GM18498 (cell line): ENCODE measurements around the gene TMEM259.

ENCODE experiments used
- ATAC-seq: cut with Tn5 transposase; IDR thresholded peaks from one replicate; pipeline ENCODE4 v1.9.1; 2021; ENCODE audit warnings: mild to moderate bottlenecking, moderate library complexity; ENCODE audit not compliant: unreplicated experiment

Gene TMEM259

DNA sequence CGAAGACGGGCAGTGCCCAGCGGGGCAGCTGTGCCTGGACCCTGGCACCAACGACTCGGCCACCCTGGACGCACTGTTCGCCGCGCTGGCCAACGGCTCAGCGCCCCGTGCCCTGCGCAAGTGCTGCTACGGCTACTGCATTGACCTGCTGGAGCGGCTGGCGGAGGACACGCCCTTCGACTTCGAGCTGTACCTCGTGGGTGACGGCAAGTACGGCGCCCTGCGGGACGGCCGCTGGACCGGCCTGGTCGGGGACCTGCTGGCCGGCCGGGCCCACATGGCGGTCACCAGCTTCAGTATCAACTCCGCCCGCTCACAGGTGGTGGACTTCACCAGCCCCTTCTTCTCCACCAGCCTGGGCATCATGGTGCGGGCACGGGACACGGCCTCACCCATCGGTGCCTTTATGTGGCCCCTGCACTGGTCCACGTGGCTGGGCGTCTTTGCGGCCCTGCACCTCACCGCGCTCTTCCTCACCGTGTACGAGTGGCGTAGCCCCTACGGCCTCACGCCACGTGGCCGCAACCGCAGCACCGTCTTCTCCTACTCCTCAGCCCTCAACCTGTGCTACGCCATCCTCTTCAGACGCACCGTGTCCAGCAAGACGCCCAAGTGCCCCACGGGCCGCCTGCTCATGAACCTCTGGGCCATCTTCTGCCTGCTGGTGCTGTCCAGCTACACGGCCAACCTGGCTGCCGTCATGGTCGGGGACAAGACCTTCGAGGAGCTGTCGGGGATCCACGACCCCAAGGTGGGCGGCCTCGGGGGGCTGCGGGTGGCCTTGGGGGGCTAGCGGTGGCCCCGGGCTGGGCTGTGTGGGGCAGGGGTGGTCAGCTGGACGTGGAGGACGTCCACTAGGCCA is 15.9 kb downstream of the TMEM259 start:
- no peak for ATAC-seq

DNA sequence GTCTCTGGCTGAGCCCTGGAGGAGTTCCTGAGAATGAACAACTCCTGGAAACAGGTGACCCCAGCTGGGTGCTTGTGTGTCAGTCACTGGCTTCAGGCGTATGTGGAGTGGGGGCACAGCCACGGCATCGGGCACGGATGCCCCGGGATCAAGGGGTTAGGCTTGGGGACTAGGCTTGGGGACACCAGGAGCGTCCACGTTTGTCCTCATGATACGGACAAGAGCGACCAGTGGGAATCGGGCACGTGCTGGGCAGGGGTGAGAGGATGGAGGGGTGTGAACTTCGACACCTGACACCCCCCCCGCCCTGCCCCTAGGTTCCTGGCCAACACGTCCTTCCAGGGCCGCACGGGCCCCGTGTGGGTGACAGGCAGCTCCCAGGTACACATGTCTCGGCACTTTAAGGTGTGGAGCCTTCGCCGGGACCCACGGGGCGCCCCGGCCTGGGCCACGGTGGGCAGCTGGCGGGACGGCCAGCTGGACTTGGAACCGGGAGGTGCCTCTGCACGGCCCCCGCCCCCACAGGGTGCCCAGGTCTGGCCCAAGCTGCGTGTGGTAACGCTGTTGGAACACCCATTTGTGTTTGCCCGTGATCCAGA is 16.6 kb downstream of the TMEM259 start:
- no peak for ATAC-seq

GRCh38 chr19:1003283-1003682 is 17.6 kb downstream of the TMEM259 start:
- ATAC-seq: no peak

DNA sequence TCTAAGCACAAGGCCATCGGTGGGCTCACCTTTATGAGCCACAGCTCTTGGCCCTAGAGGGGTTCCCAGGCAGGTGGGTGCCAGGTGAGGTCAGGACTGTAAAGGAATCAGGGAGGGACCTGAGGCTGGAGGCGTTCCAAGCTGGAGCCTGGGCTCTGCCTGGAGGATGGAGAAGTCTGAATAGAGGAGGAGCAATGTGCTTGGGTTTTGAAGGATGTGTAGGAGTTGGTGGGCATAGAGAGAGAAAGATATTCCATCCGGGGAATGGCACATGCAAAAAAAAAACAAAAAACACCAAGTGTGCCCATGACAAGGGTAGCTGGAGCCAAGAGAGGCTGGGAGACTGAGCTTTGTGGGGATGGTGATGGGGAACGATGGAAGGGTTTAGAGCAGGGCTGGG is 18.3 kb downstream of the TMEM259 start:
- no peak for ATAC-seq

DNA sequence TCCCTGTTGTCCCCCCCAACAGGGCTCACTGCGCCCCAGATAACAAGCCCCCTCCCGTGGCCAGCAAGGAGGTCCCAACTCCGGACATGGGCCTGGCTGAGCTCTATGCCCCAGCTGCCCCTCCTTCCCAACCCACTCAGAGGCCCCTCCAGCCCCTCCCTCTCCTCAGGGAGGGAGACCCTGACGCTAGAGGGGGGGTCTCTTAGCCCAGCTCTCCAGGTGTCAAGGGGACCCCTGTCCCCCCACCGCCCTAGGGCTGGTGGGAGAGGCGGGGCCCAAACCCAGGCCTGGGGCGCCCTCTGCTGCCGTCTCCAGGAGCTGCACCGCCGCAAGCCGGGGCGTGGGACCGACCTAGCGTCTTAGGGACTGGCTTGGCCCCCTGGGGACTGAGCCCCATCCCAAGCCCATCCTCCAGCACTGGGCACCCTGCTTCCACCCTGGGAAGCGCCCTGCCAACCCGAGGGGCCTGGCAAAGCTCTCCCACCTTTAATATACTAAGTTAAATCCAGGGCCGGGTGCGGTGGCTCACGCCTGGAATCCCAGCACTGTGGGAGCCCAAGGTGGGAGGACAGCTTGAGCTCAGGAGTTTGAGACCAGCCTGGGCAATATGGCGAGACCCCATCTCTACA is 19.3 kb downstream of the TMEM259 start:
- no peak for ATAC-seq

DNA sequence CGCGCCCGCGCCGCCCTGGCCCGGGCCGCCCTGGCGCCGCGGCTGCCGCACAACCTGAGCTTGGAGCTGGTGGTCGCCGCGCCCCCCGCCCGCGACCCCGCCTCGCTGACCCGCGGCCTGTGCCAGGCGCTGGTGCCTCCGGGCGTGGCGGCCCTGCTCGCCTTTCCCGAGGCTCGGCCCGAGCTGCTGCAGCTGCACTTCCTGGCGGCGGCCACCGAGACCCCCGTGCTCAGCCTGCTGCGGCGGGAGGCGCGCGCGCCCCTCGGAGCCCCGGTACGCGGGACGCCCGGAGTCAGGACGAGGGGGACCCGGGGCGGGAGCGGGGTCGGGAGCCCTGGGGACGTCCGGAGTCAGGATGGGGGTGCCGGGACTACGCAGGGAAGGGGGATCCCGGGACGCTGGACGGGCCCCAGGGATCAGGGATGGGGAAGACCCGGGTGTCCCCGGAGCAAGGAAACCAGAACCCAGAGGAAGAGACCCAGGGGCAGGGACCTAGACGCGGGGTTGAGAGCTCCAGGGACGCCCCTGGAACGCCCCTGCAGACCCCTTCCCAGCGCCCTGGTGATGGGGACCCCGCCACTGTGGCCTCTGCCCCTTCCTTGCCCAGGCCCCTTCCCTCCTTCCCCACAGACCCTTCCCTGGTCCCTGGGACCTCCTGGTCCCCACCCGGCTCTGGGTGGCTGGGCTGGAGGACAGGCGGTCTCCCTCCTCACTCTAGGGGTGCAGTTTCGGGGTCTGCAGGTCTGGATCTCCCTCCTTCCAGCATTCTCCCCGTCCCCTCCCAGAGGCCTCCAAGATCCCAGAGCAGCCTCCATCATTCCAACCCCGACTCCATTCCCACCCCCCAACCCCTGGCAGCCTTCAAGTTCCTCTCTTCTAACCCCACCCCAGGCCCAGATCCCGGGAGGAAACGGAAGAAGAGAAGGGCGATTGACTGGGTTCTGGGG is 20.1 kb downstream of the TMEM259 start:
- ATAC-seq: no peak

GRCh38 chr19:1000095-1000494 is 20.8 kb downstream of the TMEM259 start, which contains the start of gene GRIN3B:
GRIN3B (plus strand) TSS chr19:1000419; CDS start chr19:1000438, 19 bp downstream.
- ATAC-seq: no peak

DNA sequence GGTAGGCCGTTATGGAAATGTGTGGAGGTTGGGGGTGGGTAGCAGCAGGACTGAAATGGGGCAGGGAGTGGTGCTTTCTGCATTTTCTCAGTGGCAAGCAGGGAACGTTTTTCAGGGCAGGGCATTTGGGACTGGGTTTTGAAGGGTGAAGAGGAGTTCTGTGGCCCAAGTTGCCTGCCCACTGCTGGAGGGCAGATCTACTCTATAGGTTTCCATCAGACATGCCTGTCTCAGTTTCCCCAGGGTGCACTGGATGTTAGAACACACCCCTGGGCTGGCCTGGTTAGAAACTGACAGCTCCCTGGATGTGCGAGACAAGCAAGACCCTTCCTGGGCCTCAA is 21.6 kb downstream of the TMEM259 start:
- ATAC-seq: no peak

GRCh38 chr19:998064-998463 is 22.9 kb downstream of the TMEM259 start:
- ATAC-seq: no peak

DNA sequence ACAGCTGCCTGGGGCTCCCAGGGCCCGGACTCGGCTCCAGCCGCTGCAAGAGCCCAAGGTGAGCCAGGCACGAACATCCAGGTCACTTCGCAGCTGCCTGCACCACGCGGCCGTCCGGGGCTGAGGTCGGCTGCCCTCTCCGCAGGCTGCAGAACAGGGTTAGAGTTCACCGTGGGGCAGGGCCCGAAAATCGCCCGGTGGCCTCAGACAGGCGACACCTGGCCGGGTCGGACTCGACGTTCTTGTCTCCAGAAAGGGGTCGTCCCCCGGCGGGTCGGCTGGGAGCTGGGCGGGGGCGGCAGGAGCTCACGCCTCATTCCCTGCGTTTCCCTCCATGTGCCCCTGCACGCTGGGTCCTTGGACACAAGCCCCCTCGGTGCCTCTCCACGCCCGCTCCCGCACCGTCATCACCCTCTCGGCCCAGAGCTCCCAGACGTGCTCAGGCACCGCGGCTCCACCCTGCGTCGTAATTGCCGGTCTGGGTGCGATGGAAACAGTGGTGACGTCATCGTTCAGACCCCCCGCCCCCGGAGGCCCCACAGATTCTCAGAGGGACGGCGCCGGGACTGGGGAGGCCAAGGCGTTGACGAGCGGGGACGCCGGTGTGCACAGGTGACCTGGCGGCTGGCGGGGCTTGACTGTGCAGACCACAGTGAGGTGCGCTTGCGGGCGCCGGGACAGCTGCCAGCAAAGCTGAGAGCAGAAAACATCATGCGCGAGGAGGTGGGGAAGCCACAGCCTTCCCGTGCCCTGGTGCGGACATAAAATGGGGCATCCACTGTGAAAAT is 24.7 kb downstream of the TMEM259 start:
- no peak for ATAC-seq

GRCh38 chr19:995051-995827 is 25.7 kb downstream of the TMEM259 start:
- no peak for ATAC-seq

- no peak for ATAC-seq
Measured at GRCh38 chr19:994516-994915, 26.4 kb downstream of the TMEM259 start.

DNA sequence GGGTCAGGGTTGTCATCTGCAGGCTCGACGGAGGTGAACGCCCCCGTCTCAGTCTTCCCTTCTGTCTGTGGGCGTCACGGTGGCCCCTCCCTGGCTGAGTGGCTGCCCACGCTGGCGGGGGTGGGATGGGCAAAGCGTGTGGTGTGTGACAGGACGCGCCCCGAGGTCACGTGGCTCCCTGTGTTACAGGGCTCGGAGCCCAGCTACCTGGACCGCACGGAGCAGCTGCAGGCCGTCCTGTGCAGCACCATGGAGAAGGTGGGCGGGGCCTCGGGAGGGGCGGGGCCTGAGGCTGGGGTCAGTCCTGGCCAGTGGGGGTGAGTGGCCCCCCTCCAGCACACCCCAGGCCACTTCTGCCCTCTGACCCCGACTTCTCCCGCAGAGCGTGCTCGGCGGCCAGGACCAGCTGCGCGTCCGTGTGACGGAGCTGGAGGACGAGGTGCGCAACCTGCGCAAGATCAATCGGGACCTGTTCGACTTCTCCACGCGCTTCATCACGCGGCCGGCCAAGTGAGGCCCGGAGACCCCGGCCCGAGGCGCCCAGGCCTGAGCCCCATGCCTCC is 27.0 kb downstream of the TMEM259 start:
- no peak for ATAC-seq

DNA sequence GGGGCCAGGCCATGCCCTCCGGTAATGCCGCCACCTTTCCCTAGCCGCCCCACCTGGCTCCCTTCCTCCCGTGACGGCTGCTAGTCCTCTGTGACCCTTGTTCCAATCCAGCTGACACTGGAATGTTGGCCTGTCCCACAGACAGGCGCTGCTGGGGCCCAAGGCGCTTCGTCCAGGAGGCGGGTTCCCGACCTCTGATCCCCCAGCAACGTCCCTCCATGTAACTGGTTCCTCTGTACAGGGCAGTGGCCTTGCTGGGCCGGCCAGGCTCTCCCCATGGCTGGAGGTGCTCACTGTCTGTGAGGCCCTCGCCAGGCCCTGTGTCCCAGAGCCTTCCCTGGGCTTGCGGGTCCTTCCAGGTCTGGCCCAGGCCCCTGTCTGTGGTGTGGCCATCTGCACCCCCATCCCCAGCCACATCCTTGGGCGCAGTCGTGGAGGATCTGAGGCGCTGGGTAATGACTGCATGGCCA is 27.5 kb downstream of the TMEM259 start:
- ATAC-seq: no peak

DNA sequence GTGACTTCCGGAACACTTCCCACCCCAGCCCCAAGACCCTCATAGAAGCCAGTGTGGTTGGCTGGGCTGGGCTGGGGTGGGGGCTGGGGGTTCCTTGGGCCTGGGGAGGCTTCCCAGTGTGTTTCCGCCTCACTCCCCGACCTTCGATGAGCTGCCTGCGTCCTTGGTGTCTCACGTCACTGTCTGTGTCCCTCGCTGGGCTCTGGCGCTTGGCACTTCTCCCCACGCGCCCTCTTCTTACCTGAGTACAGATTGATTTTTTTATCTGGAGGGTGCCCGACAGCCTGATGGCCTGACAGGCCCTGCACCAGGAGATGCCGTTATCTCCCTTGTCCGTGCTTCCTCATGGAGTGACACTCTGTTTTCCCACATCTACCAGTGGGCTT is 28.3 kb downstream of the TMEM259 start:
- no peak for ATAC-seq

- no peak for ATAC-seq
Measured at GRCh38 chr19:991932-992669, 28.8 kb downstream of the TMEM259 start.

DNA sequence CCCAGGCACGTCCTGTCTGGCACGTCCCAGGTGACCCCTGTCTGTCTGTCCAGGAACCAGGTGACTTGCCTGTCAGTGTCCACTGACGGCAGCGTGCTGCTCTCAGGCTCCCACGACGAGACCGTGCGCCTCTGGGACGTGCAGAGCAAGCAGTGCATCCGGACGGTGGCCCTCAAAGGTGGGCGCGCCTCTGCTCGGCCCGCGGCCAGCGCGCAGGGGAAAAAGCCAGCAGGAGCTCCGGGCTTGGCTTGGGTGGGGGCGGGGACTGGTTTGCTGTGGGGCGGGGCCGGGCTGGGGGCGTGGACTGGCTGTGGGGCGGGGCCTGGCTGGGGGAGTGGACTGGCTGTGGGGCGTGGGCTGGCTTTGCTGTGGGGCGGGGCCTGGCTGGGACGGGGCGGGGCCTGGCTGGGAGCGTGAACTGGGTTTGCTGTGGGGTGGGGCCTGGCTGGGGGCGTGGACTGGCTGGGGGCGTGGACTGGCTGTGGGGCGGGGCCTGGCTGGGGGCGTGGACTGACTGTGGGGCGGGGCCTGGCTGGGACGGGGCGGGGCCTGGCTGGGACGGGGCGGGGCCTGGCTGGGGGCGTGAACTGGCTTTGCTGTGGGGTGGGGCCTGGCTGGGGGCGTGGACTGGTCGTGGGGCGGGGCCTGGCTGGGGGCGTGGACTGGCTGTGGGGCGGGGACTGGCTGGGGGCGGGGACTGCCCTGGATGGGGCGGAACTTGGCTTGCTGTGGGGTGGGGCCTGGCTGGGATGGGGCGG is 29.6 kb downstream of the TMEM259 start:
- ATAC-seq: no peak

DNA sequence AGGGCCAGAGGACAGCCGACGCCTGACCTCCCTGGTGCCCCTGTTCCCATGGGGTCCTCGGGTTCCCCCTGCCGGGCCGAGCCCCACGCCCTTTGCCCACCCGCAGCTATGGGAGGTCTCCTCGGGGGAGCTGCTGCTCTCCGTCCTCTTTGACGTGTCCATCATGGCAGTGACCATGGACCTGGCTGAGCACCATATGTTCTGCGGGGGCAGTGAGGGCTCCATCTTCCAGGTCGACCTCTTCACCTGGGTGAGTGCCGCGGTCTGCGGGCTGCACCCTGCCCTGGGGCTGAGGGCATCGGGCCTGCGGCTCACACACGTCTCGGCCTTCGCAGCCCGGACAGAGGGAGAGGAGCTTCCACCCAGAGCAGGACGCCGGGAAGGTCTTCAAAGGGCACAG is 30.2 kb downstream of the TMEM259 start:
- ATAC-seq: no peak
